ENCODE results near the gene PCGF6. TPM values are rescaled to one million over a fixed set of nuclear protein-coding genes. Genes with fewer than 3 reads are reported as not detected.

Gene PCGF6
- total RNA-seq, 1 experiment from 2014 or later = 24.7 TPM

DNA sequence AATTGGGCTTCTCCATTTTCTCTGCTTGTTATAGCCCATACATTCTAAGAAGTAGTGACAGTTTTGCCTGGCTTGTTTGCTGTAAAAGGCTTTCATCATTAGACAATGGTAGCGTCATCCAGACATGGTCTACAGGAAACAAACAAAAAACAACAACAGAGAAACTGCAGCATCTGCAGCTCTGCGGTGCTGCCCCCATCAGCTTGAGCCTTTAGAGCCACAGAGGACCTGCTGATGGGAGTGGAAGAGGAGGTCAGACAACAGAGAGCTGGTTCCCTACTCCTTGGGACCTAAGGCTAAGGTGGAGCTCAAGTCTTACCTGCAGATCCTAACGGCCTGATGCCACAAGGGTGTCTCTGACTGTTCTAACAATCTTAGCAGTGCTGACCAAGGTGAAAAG lies 70.9 kb downstream of the PCGF6 start:
- BruUV-seq (replicated peaks) = no TSS peak
- Histone ChIP-seq H3K4me1 (ENCODE audit: control insufficient read depth in 1 of 2, insufficient read depth in 2 of 2, low read length in 2 of 2) (no peaks in the 10 kb centered on the region), H3K27me3 (ENCODE audit: insufficient read depth, low read length) (peaks cover 42% of the 10 kb centered on the region), H3K9ac (ENCODE audit: low read length) (no peak overlapping the region), H3K27ac (ENCODE audit: low read depth, low read length) (no peak overlapping the region), H3K36me3 (ENCODE audit: control insufficient read depth in 1 of 2, insufficient read depth in 2 of 2, low read length in 2 of 2) (no peaks in the 10 kb centered on the region), H4K20me1 (ENCODE audit: insufficient read depth) (no peaks in the 10 kb centered on the region), H3K4me2 (ENCODE audit: low read length) (no peak overlapping the region), H3K9me2 (ENCODE audit: insufficient read depth) (no peaks in the 10 kb centered on the region), H3K79me2 (ENCODE audit: insufficient read depth, low read length) (no peaks in the 10 kb centered on the region), H2AFZ (ENCODE audit: low read depth, low read length, poor library complexity, severe bottlenecking) (no peak overlapping the region), H3K4me3 (replicated peaks in 1 of 2; ENCODE audit: low read depth in 1 of 2, low read length in 2 of 2) (no peak overlapping the region), H3K9me3 (ENCODE audit: control insufficient read depth in 1 of 2, insufficient read depth in 1 of 2, low read depth in 1 of 2, low read length in 2 of 2) (no peaks in the 10 kb centered on the region)
- POLR2A ChIA-PET = no interaction called here
- no peak for TF ChIP-seq CEBPB (IDR thresholded peaks at IDR 0.05; ENCODE audit: low read depth)
- TF ChIP-seq, protein P1, sequence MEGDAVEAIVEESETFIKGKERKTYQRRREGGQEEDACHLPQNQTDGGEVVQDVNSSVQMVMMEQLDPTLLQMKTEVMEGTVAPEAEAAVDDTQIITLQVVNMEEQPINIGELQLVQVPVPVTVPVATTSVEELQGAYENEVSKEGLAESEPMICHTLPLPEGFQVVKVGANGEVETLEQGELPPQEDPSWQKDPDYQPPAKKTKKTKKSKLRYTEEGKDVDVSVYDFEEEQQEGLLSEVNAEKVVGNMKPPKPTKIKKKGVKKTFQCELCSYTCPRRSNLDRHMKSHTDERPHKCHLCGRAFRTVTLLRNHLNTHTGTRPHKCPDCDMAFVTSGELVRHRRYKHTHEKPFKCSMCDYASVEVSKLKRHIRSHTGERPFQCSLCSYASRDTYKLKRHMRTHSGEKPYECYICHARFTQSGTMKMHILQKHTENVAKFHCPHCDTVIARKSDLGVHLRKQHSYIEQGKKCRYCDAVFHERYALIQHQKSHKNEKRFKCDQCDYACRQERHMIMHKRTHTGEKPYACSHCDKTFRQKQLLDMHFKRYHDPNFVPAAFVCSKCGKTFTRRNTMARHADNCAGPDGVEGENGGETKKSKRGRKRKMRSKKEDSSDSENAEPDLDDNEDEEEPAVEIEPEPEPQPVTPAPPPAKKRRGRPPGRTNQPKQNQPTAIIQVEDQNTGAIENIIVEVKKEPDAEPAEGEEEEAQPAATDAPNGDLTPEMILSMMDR (IDR thresholded peaks at IDR 0.05 in 2 of 3, conservative IDR thresholded peaks at IDR 0.05 in 1 of 3; ENCODE audit: borderline replicate concordance in 1 of 3, insufficient read depth in 1 of 3, low read depth in 2 of 3, low read length in 2 of 3) = no peak
- TF ChIP-seq EZH2phosphoT487 (IDR thresholded peaks at IDR 0.05; ENCODE audit: borderline replicate concordance) = no peak
- no peak for TF ChIP-seq POLR2AphosphoS5 (IDR thresholded peaks at IDR 0.05; ENCODE audit: low read depth, low read length)
- no peak for TF ChIP-seq TCF7L2 (IDR thresholded peaks at IDR 0.05; ENCODE audit: borderline replicate concordance, extremely low read depth, insufficient read depth, insufficient read length)
- TF ChIP-seq ZNF274 (IDR thresholded peaks at IDR 0.05; ENCODE audit: low read depth, low read length) = no peak
- TF ChIP-seq RAD21 (IDR thresholded peaks at IDR 0.05; ENCODE audit: low read depth) = no peak
- no peak for TF ChIP-seq EZH2 (IDR thresholded peaks at IDR 0.05)
- TF ChIP-seq, protein P2, sequence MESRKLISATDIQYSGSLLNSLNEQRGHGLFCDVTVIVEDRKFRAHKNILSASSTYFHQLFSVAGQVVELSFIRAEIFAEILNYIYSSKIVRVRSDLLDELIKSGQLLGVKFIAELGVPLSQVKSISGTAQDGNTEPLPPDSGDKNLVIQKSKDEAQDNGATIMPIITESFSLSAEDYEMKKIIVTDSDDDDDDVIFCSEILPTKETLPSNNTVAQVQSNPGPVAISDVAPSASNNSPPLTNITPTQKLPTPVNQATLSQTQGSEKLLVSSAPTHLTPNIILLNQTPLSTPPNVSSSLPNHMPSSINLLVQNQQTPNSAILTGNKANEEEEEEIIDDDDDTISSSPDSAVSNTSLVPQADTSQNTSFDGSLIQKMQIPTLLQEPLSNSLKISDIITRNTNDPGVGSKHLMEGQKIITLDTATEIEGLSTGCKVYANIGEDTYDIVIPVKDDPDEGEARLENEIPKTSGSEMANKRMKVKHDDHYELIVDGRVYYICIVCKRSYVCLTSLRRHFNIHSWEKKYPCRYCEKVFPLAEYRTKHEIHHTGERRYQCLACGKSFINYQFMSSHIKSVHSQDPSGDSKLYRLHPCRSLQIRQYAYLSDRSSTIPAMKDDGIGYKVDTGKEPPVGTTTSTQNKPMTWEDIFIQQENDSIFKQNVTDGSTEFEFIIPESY (IDR thresholded peaks at IDR 0.05; ENCODE audit: extremely low read depth, insufficient replicate concordance, low read length) = no peak
- no peak for TF ChIP-seq JUND (IDR thresholded peaks at IDR 0.05)
- no peak for TF ChIP-seq YY1 (IDR thresholded peaks at IDR 0.05; ENCODE audit: extremely low read depth, insufficient replicate concordance, low read depth, low read length)
- no peak for TF ChIP-seq FOSL1 (IDR thresholded peaks at IDR 0.05; ENCODE audit: low read depth)
- TF ChIP-seq, protein P3, sequence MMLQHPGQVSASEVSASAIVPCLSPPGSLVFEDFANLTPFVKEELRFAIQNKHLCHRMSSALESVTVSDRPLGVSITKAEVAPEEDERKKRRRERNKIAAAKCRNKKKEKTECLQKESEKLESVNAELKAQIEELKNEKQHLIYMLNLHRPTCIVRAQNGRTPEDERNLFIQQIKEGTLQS (IDR thresholded peaks at IDR 0.05) = no peak
- no peak for TF ChIP-seq SIN3A (IDR thresholded peaks at IDR 0.05; ENCODE audit: low read depth)
- TF ChIP-seq CBX3 (IDR thresholded peaks at IDR 0.05; ENCODE audit: low read depth) = no peak
- no peak for TF ChIP-seq SP1 (IDR thresholded peaks at IDR 0.05; ENCODE audit: low read depth)
- no peak for TF ChIP-seq ZFX (IDR thresholded peaks at IDR 0.05)
- no peak for TF ChIP-seq POLR2A (IDR thresholded peaks at IDR 0.05; ENCODE audit: borderline replicate concordance, extremely low read depth, insufficient read depth, insufficient read length)
- RAD21 ChIA-PET (ENCODE audit: low non-redundant PET in 1 of 2, low total read pairs in 2 of 2, uncharacterized antibody in 2 of 2, unreplicated experiment in 2 of 2) = no interaction called here
- CTCF ChIA-PET = interaction anchor here (1.6 kb wide), 1 partner anchor 36 kb away, joined by 6 read pairs; no protein-coding TSS in a partner anchor
- DNase-seq (ENCODE audit: low read depth, low spot score) (no peak), ATAC-seq (no peak)
- intact Hi-C loops (cut with micrococcal nuclease) = no loop called here

Data from HCT116 (cell line).